CD4-positive, alpha-beta T cell (primary cell): ENCODE results near the gene SIX5. TPM values are rescaled to one million over a fixed set of nuclear protein-coding genes. Genes with fewer than 3 reads are reported as not detected.

Source experiments
- ATAC-seq: fragments of 200-7000 bp; cut with Tn5 transposase; one replicate; pipeline ENCODE4 v1.10.0; 2022; ENCODE audit warnings: mild to moderate bottlenecking; ENCODE audit not compliant: poor library complexity
- CTCF ChIA-PET: fragments of 350-600 bp; sonication (Branson Sonifier 250); formaldehyde crosslinking; loops from one replicate; lab custom pipeline; 2021; ENCODE audit warnings: antibody characterized with exemption, inconsistent platforms; lab: Charles Lee
- POLR2A ChIA-PET: fragments of 350-600 bp; sonication (Branson Sonifier 250); formaldehyde crosslinking; loops from one replicate; lab custom pipeline; 2021; ENCODE audit warnings: antibody characterized with exemption, inconsistent platforms; lab: Charles Lee
- DNase-seq, 14 experiments: peaks; one replicate each; pipeline ENCODE4 v3.0.0-alpha.2; 2013 to 2020; ENCODE audit warnings: mixed read lengths in 2 of 14
- H3K27ac ChIP-seq, 2 donors: one replicate each; pipeline versions ENCODE4 v1.5.1 to v1.7.0; 2013; ENCODE audit warnings: low read length in 2 of 2, low read depth in 1 of 2, mild to moderate bottlenecking in 1 of 2
- H3K27me3 ChIP-seq, 2 experiments: 1 replicate in 1 of 2; 2 replicates in 1 of 2; pipeline versions ENCODE4 v1.6.1 to v1.7.0; 2013; ENCODE audit warnings: low read length in 2 of 2, control low read depth in 1 of 2, mild to moderate bottlenecking in 1 of 2, moderate library complexity in 1 of 2; ENCODE audit not compliant: insufficient read depth in 2 of 2, control insufficient read depth in 1 of 2
- H3K36me3 ChIP-seq: one replicate; pipeline ENCODE4 v1.6.1; 2013; ENCODE audit warnings: low read length, control low read depth; ENCODE audit not compliant: insufficient read depth
- H3K4me1 ChIP-seq: one replicate; pipeline ENCODE4 v1.6.1; 2013; ENCODE audit warnings: low read length, control low read depth; ENCODE audit not compliant: insufficient read depth
- H3K4me3 ChIP-seq: one replicate; pipeline ENCODE4 v1.5.1; 2013; ENCODE audit warnings: mild to moderate bottlenecking, low read length, moderate library complexity
- H3K9me3 ChIP-seq, 2 experiments: 1 replicate in 1 of 2; 2 replicates in 1 of 2; pipeline versions ENCODE4 v1.6.1 to v1.7.0; 2013; ENCODE audit warnings: low read length in 2 of 2, mild to moderate bottlenecking in 2 of 2, control low read depth in 1 of 2, moderate library complexity in 1 of 2; ENCODE audit not compliant: control insufficient read depth in 1 of 2, insufficient read depth in 1 of 2
- H3K27ac Mint-ChIP-seq: one replicate; pipeline ENCODE4 v1.8.0; 2020; ENCODE audit warnings: mixed read lengths
- H3K27me3 Mint-ChIP-seq: one replicate; pipeline ENCODE4 v1.8.0; 2021; ENCODE audit warnings: mixed read lengths
- H3K36me3 Mint-ChIP-seq: one replicate; pipeline ENCODE4 v1.8.0; 2021; ENCODE audit warnings: low read depth, mixed read lengths
- H3K4me1 Mint-ChIP-seq: one replicate; pipeline ENCODE4 v1.8.0; 2021; ENCODE audit warnings: low read depth, mixed read lengths
- H3K4me3 Mint-ChIP-seq: one replicate; pipeline ENCODE4 v1.8.0; 2020; ENCODE audit warnings: mild to moderate bottlenecking, mixed read lengths
- H3K9me3 Mint-ChIP-seq: one replicate; pipeline ENCODE4 v1.8.0; 2020; ENCODE audit warnings: mixed read lengths
- intact Hi-C, 2 experiments: fragments of 100-400 bp; cut with DNase I in 1 of 2; cut with micrococcal nuclease in 1 of 2; formaldehyde crosslinking; loops; one replicate each; pipeline versions ENCODE4 v1.15.1 to v1.9.0; 2023 to 2025; cut with DNase I, micrococcal nuclease
- total RNA-seq, 174 experiments: library from RNA in 2 of 174; stranded (reverse) in 2 of 174; gene quantifications; one replicate each; pipeline ENCODE4 v1.2.3 and lab custom pipeline; 2021 to 2026
- TF ChIP-seq, protein P1 (sequence below): fragments of 200-600 bp; IDR thresholded peaks from one replicate; pipeline ENCODE4 v1.8.0; 2022; ENCODE audit warnings: antibody characterized with exemption, mild to moderate bottlenecking

SIX5 gene
- total RNA-seq, 2 experiments from 2014 or later = 0.58 to 0.59 TPM

DNA sequence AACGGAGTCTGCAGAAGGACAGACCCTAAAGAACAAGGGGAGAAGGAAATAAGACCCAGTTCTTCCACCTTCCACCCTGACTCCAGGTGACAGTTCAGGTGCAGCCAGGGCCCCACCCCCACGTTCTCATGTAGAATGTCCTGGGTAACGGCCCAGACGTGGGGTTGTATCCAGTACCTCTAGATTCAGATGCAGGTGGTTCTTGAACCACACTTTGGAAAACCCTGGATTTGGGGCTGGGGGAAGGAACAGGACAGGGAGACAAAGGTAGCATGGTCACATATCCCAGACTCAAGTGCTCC is 11.0 kb upstream of the SIX5 start:
- peaks cover 24% of the 10 kb centered on the region for H3K4me1 ChIP-seq
- ChIA-PET CTCF (interaction anchor here (0.8 to 2.9 kb wide), 2 partner anchors 11 to 49 kb away, joined by 3 to 59 read pairs; partner anchors contain the start of genes FBXO46 and SIX5), POLR2A (no interaction called here)
- Mint-ChIP-seq H3K27ac (no peak overlapping the region), H3K4me3 (no peak overlapping the region), H3K9me3 (no peaks in the 10 kb centered on the region), H3K36me3 (peaks cover 24% of the 10 kb centered on the region), H3K4me1 (peaks cover 23% of the 10 kb centered on the region), H3K27me3 (peaks cover 34% of the 10 kb centered on the region)
- H3K27ac ChIP-seq = no peak overlapping the region
- H3K4me3 ChIP-seq = no peak overlapping the region
- DNase-seq = no peak
- ATAC-seq = no peak
- H3K9me3 ChIP-seq = peaks cover 0 to 14% of the 10 kb centered on the region in 2 experiments
- intact Hi-C loops = no loop called here
- H3K27me3 ChIP-seq = peaks cover 22 to 39% of the 10 kb centered on the region in 2 experiments
- TF ChIP-seq, protein P1, sequence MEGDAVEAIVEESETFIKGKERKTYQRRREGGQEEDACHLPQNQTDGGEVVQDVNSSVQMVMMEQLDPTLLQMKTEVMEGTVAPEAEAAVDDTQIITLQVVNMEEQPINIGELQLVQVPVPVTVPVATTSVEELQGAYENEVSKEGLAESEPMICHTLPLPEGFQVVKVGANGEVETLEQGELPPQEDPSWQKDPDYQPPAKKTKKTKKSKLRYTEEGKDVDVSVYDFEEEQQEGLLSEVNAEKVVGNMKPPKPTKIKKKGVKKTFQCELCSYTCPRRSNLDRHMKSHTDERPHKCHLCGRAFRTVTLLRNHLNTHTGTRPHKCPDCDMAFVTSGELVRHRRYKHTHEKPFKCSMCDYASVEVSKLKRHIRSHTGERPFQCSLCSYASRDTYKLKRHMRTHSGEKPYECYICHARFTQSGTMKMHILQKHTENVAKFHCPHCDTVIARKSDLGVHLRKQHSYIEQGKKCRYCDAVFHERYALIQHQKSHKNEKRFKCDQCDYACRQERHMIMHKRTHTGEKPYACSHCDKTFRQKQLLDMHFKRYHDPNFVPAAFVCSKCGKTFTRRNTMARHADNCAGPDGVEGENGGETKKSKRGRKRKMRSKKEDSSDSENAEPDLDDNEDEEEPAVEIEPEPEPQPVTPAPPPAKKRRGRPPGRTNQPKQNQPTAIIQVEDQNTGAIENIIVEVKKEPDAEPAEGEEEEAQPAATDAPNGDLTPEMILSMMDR = no peak
- H3K36me3 ChIP-seq = peaks cover 13% of the 10 kb centered on the region

DNA sequence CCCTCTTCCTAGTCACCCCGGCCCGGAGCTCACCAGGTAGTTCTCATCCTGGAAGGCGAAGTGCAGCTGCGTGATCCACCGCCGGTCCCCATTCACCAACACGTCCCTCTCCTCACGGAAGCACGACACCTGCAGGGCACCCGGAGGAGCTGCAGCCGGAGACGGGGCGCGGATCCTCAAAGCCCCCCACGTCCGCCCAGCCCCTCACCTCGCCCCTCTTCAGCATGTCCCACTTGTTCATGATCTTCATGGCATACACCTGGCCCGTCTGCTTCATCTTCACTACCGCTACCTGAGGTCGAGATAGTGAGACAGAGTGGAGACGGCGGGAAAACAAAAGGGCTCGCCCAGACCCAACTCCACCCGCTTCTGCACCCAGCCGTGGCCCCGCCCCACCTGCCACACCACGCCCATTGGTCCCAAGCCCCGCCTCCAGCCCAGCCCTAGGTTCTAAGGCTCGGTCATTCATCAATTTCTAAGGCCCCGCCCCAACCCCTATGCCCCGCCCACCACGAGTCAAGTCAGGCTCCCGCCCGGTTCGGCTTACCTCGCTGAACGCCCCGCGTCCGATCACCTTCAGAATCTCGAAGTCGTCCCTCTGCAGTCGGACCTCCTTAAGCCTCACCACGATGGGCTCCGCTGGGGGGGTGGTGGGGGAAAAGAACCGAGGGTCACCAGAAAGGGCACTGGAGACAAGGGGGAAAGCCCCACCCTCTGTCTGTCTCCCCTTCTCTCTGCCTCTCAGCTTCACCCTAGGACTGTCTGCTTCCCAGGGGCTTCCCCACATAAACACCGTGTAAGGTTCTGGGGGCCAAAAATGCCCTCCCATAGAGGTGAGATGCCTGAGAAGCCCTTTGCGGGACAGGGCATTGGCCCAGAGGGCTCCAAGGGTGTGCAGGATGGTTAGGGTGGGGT is 10.4 kb upstream of the SIX5 start:
- ChIA-PET POLR2A (interaction anchor here (0.6 to 1.2 kb wide), 6 partner anchors 10 to 123 kb away, joined by 3 to 15 read pairs (median 3); partner anchors contain the start of genes MYPOP and SIX5), CTCF (interaction anchor here (0.8 to 2.9 kb wide), 9 partner anchors 10 to 137 kb away, joined by 3 to 59 read pairs (median 7); partner anchors contain the start of genes DMWD, FBXO46, QPCTL and SIX5)
- Histone ChIP-seq H3K9me3 (peaks cover 0 to 14% of the 10 kb centered on the region in 2 experiments), H3K4me1 (peaks cover 24% of the 10 kb centered on the region), H3K36me3 (peaks cover 13% of the 10 kb centered on the region), H3K27ac (no peak overlapping the region), H3K27me3 (peaks cover 22 to 39% of the 10 kb centered on the region in 2 experiments), H3K4me3 (peak overlapping the region; percentile 38)
- Mint-ChIP-seq H3K4me3 (peak overlapping the region; percentile 77), H3K9me3 (no peaks in the 10 kb centered on the region), H3K36me3 (peaks cover 24% of the 10 kb centered on the region), H3K27ac (no peak overlapping the region), H3K27me3 (peaks cover 34% of the 10 kb centered on the region), H3K4me1 (peaks cover 23% of the 10 kb centered on the region)
- TF ChIP-seq, protein P1 = peak; percentile 78
- ATAC-seq (peak; percentile 89), DNase-seq (peak; percentile 61 to 88 (median 76))
- intact Hi-C loops = loop anchor here in 1 of 2 experiments (1.0 to 10.0 kb wide), 2 partner anchors 9 to 235 kb away; no protein-coding TSS in a partner anchor

DNA sequence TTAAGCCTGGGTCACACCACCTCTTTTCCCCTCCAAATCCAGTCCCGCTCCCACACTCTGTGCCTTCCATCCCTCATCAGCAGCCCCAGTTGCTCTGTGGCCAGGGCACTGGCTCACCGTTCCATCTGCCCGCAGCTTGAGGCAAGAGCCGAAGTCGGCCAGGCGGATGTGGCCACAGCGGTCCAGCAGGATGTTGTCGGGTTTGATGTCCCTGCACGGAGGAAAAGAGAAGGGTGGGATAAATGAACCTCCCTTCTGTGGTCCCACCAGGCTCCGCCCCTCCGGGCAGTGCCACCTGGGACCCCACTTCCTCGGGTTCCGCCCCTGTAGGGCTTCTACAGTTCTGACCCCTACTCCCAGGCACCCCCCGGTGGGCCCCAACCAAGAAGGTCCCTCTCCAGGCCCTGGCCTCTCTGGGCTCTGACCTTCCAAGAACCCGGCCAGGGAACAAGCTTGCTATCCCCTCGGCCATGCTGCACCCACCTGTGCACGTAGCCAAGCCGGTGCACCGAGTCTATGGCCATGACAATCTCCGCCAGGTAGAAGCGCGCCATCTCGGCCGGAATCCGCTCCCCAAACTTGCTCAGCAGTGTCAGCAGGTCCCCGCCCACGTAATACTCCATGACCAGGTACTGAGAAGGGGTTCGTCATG is 9.1 kb upstream of the SIX5 start:
- Mint-ChIP-seq H3K36me3 (peaks cover 16% of the 10 kb centered on the region), H3K27ac (no peak overlapping the region), H3K4me3 (no peak overlapping the region), H3K27me3 (peaks cover 23% of the 10 kb centered on the region), H3K9me3 (no peaks in the 10 kb centered on the region), H3K4me1 (peaks cover 23% of the 10 kb centered on the region)
- H3K4me1 ChIP-seq = peaks cover 24% of the 10 kb centered on the region
- peaks cover 0 to 14% of the 10 kb centered on the region in 2 experiments for H3K9me3 ChIP-seq
- intact Hi-C loops = loop anchor here in 1 of 2 experiments (10.0 kb wide), 1 partner anchor 237 kb away; no protein-coding TSS in a partner anchor
- POLR2A ChIA-PET = no interaction called here
- CTCF ChIA-PET = no interaction called here
- H3K27ac ChIP-seq = no peak overlapping the region
- peaks cover 13% of the 10 kb centered on the region for H3K36me3 ChIP-seq
- no peak for DNase-seq
- ATAC-seq = no peak
- peaks cover 22 to 34% of the 10 kb centered on the region in 2 experiments for H3K27me3 ChIP-seq
- H3K4me3 ChIP-seq = no peak overlapping the region
- TF ChIP-seq, protein P1 = no peak
